ENCODE data around the gene FGF14.

Gene FGF14

GRCh38 chr13:101706651-101707050, 695.2 kb downstream of the FGF14 start:
- no peak for DNase-seq

GRCh38 chr13:101703838-101704237, 698.0 kb downstream of the FGF14 start:
- DNase-seq: no peak

GRCh38 chr13:101703081-101703480, 698.8 kb downstream of the FGF14 start:
- DNase-seq: no peak

- no peak for DNase-seq
Measured at GRCh38 chr13:101700598-101700997, 701.2 kb downstream of the FGF14 start.

GRCh38 chr13:101698400-101698799, 703.4 kb downstream of the FGF14 start:
- no peak for DNase-seq

- DNase-seq: no peak
Measured at GRCh38 chr13:101697745-101698144, 704.1 kb downstream of the FGF14 start.

GRCh38 chr13:101695870-101696516, 705.9 kb downstream of the FGF14 start:
- no peak for DNase-seq

- no peak for DNase-seq
Measured at GRCh38 chr13:101691341-101691860, 710.4 kb downstream of the FGF14 start.

- no peak for DNase-seq
Measured at GRCh38 chr13:101690871-101691270, 711.0 kb downstream of the FGF14 start.

- DNase-seq: no peak
Measured at GRCh38 chr13:101686003-101686402, 715.8 kb downstream of the FGF14 start.

- no peak for DNase-seq
Measured at GRCh38 chr13:101681834-101682233, 720.0 kb downstream of the FGF14 start.

GRCh38 chr13:101673360-101674105, 728.3 kb downstream of the FGF14 start:
- no peak for DNase-seq

- no peak for DNase-seq
Measured at GRCh38 chr13:101661839-101662238, 740.0 kb downstream of the FGF14 start.

Measured in DMS79 treated with DMSO at 0.1 percent for 48 hours (cell line).